IMR-90 (cell line): ENCODE results near the gene TPI1. TPM values are rescaled to one million over a fixed set of nuclear protein-coding genes. Genes with fewer than 3 reads are reported as not detected.

Source experiments
- ATAC-seq: fragments of 200-7000 bp; cut with Tn5 transposase; 2 replicates; pipeline ENCODE4 v1.9.1; 2020; ENCODE audit warnings: low read depth, mild to moderate bottlenecking, moderate library complexity
- BruUV-seq: library from RNA; stranded (reverse); fragments of 400-500 nt; replicated peaks from 2 replicates; lab custom pipeline; 2021; lab: Mats Ljungman, UMichigan
- CTCF ChIA-PET: fragments of 300-600 bp; formaldehyde crosslinking; extraction: SDS; loops from one replicate; lab custom pipeline; 2021; ENCODE audit warnings: antibody characterized with exemption; lab: Yijun Ruan, JAX
- POLR2A ChIA-PET: fragments of 300-600 bp; sonication (Branson Sonifier 250); formaldehyde crosslinking; loops from one replicate; lab custom pipeline; 2022; ENCODE audit warnings: antibody characterized with exemption; ENCODE audit not compliant: unreplicated experiment; lab: Charles Lee
- DNase-seq: peaks from one replicate; pipeline ENCODE4 v3.0.0; 2013
- H2AFZ ChIP-seq: replicated peaks from 2 replicates; pipeline ENCODE3; 2013; ENCODE audit warnings: low read length, mild to moderate bottlenecking; ENCODE audit not compliant: poor library complexity
- H2AK5ac ChIP-seq: 2 replicates; pipeline ENCODE4 v1.6.1; 2013; ENCODE audit warnings: low read depth, low read length, inconsistent platforms
- H2AK9ac ChIP-seq: replicated peaks from 2 replicates; pipeline ENCODE3; 2013; ENCODE audit warnings: mild to moderate bottlenecking, low read depth, low read length, moderate library complexity; ENCODE audit not compliant: poor library complexity
- H2BK120ac ChIP-seq: 2 replicates; pipeline ENCODE4 v1.6.1; 2013; ENCODE audit warnings: low read depth, low read length, inconsistent platforms
- H2BK15ac ChIP-seq: 3 replicates; pipeline ENCODE4 v1.6.1; 2013; ENCODE audit warnings: low read depth, low read length, inconsistent platforms
- H2BK20ac ChIP-seq: 2 replicates; pipeline ENCODE4 v1.6.1; 2013; ENCODE audit warnings: low read depth, mild to moderate bottlenecking, inconsistent platforms, low read length, moderate library complexity
- H2BK5ac ChIP-seq: 2 replicates; pipeline ENCODE4 v1.6.1; 2013; ENCODE audit warnings: mild to moderate bottlenecking, low read depth, low read length, inconsistent platforms; ENCODE audit not compliant: poor library complexity, severe bottlenecking
- H3K14ac ChIP-seq: replicated peaks from 2 replicates; pipeline ENCODE4 v1.6.1; 2013; ENCODE audit warnings: low read depth, low read length, inconsistent platforms
- H3K18ac ChIP-seq: 2 replicates; pipeline ENCODE4 v1.6.1; 2013; ENCODE audit warnings: low read depth, low read length, control low read depth
- H3K23ac ChIP-seq: 2 replicates; pipeline ENCODE4 v1.6.1; 2013; ENCODE audit warnings: low read depth, low read length, inconsistent platforms
- H3K27ac ChIP-seq: 2 replicates; pipeline ENCODE4 v1.5.1; 2013; ENCODE audit warnings: mild to moderate bottlenecking, control low read depth, low read length; ENCODE audit not compliant: insufficient read depth
- H3K27me3 ChIP-seq: 2 replicates; pipeline ENCODE4 v1.6.1; 2013; ENCODE audit warnings: low read length; ENCODE audit not compliant: control insufficient read depth, insufficient read depth
- H3K36me3 ChIP-seq: 2 replicates; pipeline ENCODE4 v1.6.1; 2013; ENCODE audit warnings: low read length, mixed read lengths; ENCODE audit not compliant: control insufficient read depth, insufficient read depth
- H3K4ac ChIP-seq: 2 replicates; pipeline ENCODE4 v1.6.1; 2013; ENCODE audit warnings: low read depth, low read length, inconsistent platforms
- H3K4me1 ChIP-seq: 2 replicates; pipeline ENCODE4 v1.6.1; 2013; ENCODE audit warnings: low read length, mixed read lengths; ENCODE audit not compliant: control insufficient read depth, insufficient read depth
- H3K4me2 ChIP-seq: 2 replicates; pipeline ENCODE4 v1.6.1; 2013; ENCODE audit warnings: low read depth, mild to moderate bottlenecking, control low read depth, low read length, moderate library complexity
- H3K4me3 ChIP-seq: 2 replicates; pipeline ENCODE4 v1.5.1; 2013; ENCODE audit warnings: low read depth, mild to moderate bottlenecking, control low read depth, low read length, moderate library complexity; ENCODE audit not compliant: insufficient read depth
- H3K56ac ChIP-seq: 2 replicates; pipeline ENCODE4 v1.6.1; 2013; ENCODE audit warnings: low read length, inconsistent platforms; ENCODE audit not compliant: insufficient read depth; ENCODE audit errors: extremely low read depth
- H3K79me1 ChIP-seq, 2 experiments: 2 replicates each; pipeline ENCODE4 v1.6.1; 2013; ENCODE audit warnings: low read length in 2 of 2, inconsistent platforms in 1 of 2, low read depth in 1 of 2
- H3K9ac ChIP-seq: 2 replicates; pipeline ENCODE4 v1.6.1; 2013; ENCODE audit warnings: low read depth, low read length, control low read depth
- H3K9me1 ChIP-seq: 2 replicates; pipeline ENCODE4 v1.6.1; 2013; ENCODE audit warnings: low read length, inconsistent platforms; ENCODE audit not compliant: insufficient read depth
- H3K9me3 ChIP-seq: 2 replicates; pipeline ENCODE4 v1.6.1; 2013; ENCODE audit warnings: low read length; ENCODE audit not compliant: control insufficient read depth, insufficient read depth
- H4K20me1 ChIP-seq: 2 replicates; pipeline ENCODE4 v1.6.1; 2013; ENCODE audit warnings: low read length, inconsistent platforms; ENCODE audit not compliant: insufficient read depth
- H4K5ac ChIP-seq: 2 replicates; pipeline ENCODE4 v1.6.1; 2013; ENCODE audit warnings: mild to moderate bottlenecking, low read depth, low read length, control low read depth
- H4K8ac ChIP-seq, 2 experiments: 2 replicates each; pipeline ENCODE4 v1.6.1; 2013; ENCODE audit warnings: low read depth in 2 of 2, low read length in 2 of 2, control low read depth in 1 of 2, inconsistent platforms in 1 of 2
- H4K91ac ChIP-seq: 2 replicates; pipeline ENCODE4 v1.6.1; 2013; ENCODE audit warnings: low read depth, low read length, inconsistent platforms; ENCODE audit not compliant: insufficient read depth
- CEBPB ChIP-seq: IDR thresholded peaks from 2 replicates; pipeline ENCODE4 v1.6.1; 2012; ENCODE audit warnings: low read depth, low read length, improper control_type of control experiment
- NFE2L2 ChIP-seq: fragments of 150-350 bp; IDR thresholded peaks from 2 replicates; pipeline ENCODE4 v1.6.1; 2016; ENCODE audit warnings: low read depth, mild to moderate bottlenecking, low read length
- POLR2A ChIP-seq: IDR thresholded peaks from 2 replicates; pipeline ENCODE4 v1.6.1; 2012; ENCODE audit warnings: mild to moderate bottlenecking, low read depth, low read length
- RAD21 ChIP-seq: IDR thresholded peaks from 2 replicates; pipeline ENCODE4 v1.6.1; 2012; ENCODE audit warnings: low read length, improper control_type of control experiment
- RCOR1 ChIP-seq: IDR thresholded peaks from 2 replicates; pipeline ENCODE4 v1.6.1; 2012; ENCODE audit warnings: mild to moderate bottlenecking, low read length, improper control_type of control experiment; ENCODE audit not compliant: insufficient replicate concordance
- SMC3 ChIP-seq: fragments of 150-350 bp; IDR thresholded peaks from 2 replicates; pipeline ENCODE4 v1.6.1; 2016; ENCODE audit warnings: low read depth, mild to moderate bottlenecking, antibody characterized with exemption, low read length, moderate library complexity
- WGBS, 2 experiments: methylation state at CpG; one replicate each; pipeline versions ENCODE4 v1.1.5 to v1.1.7; 2013; ENCODE audit warnings: missing lambda C conversion rate in 2 of 2; ENCODE audit not compliant: insufficient read length in 1 of 2; ENCODE audit errors: extremely low coverage in 2 of 2; 5-methylcytosine and 5-hydroxymethylcytosine counted together
- dilution Hi-C: fragments of 300-500 bp; cut with HindIII; formaldehyde crosslinking; loops from one replicate; pipeline ENCODE4 v1.14.3; 2018; ENCODE audit warnings: low sequenced_read_pairs; ENCODE audit not compliant: unreplicated experiment
- in situ Hi-C: fragments of 300-500 bp; cut with MboI; formaldehyde crosslinking; loops from 3 replicates; pipeline ENCODE4 v1.14.3; 2019; ENCODE audit warnings: low sequenced_read_pairs, inconsistent platforms, mixed read lengths
- intact Hi-C: fragments of 100-400 bp; cut with micrococcal nuclease; formaldehyde crosslinking; loops from 2 replicates; pipeline ENCODE4 v1.10.0; 2022
- polyA plus RNA-seq, 3 experiments: library from polyadenylated mRNA; depleted of rRNA; stranded (reverse); fragments of >200 nt; gene quantifications; 2 replicates each; pipeline ENCODE4 v1.2.3, GENCODE V29; 2012; ENCODE audit warnings: low replicate concordance in 1 of 3
- total RNA-seq: library from RNA; depleted of rRNA; stranded (reverse); fragments of >200 nt; gene quantifications from 2 replicates; pipeline ENCODE4 v1.2.3, GENCODE V29; 2012

Gene TPI1
- total and polyA plus RNA-seq, 2 of the 4 experiments (the other 2 are of a cell fraction) = 1,995 to 2,176 TPM

DNA sequence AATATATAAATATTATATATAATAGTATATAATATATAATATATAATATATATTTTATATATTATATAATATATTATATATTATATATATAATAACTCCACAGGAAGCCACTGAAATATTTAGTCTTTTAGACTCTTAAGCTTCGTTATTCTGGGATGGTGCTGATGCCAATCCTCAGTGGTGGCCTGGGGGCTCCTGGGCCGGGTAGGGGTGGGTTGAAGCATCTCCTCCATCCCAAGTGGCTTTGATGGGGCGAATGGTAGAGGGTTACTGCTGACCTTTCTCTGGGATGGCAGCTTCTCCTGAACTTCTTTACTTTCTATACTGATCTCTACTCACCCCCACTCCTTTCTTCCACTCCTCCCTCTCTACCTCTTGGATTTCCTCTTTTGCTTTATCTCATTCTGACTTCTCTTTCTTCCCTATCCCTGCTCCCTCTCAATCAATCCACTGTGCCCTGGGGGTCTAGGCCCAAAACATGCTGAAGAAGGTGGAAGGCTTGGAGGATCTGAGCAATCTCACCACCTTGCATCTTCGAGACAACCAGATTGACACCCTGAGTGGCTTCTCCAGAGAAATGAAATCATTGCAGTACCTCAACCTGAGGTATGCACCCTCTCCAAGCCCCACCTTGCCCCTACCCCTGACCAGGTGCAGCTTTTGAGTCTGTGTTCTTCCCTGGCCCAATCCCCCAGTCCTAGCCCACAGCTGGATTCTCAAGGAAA lies 42.3 kb downstream of the TPI1 start:
- H3K79me1 ChIP-seq = peaks cover 3 to 6% of the 10 kb centered on the region in 2 experiments; a peak in 2 of 4 replicates
- no peak overlapping the region for H2AFZ ChIP-seq
- dilution Hi-C loops (no loop called here), in situ Hi-C loops (no loop called here), intact Hi-C loops (no loop called here)
- POLR2A ChIA-PET = no interaction called here
- H3K23ac ChIP-seq = no peak overlapping the region
- H2BK15ac ChIP-seq = no peak overlapping the region
- CTCF ChIA-PET = interaction anchor here (1.8 kb wide), 1 partner anchor 19 kb away, joined by 5 read pairs; no protein-coding TSS in a partner anchor
- H3K18ac ChIP-seq = no peak overlapping the region
- no peaks in the 10 kb centered on the region for H3K9me3 ChIP-seq
- ATAC-seq (no peak), DNase-seq (no peak)
- peaks cover 10% of the 10 kb centered on the region for H3K4me1 ChIP-seq
- no peak overlapping the region for H3K14ac ChIP-seq
- H4K5ac ChIP-seq = no peak overlapping the region
- H3K4me2 ChIP-seq = no peak overlapping the region
- no peak overlapping the region for H4K91ac ChIP-seq
- no peak overlapping the region for H2AK9ac ChIP-seq
- H3K4me3 ChIP-seq = no peak overlapping the region
- H3K9ac ChIP-seq = no peak overlapping the region
- no peak overlapping the region for H3K4ac ChIP-seq
- H4K20me1 ChIP-seq = no peaks in the 10 kb centered on the region
- H2AK5ac ChIP-seq = no peak overlapping the region
- no TSS peak for BruUV-seq
- no peak overlapping the region for H3K56ac ChIP-seq
- no peak overlapping the region for H4K8ac ChIP-seq
- no peak overlapping the region for H2BK5ac ChIP-seq
- no peak overlapping the region for H3K27ac ChIP-seq
- peaks cover 4% of the 10 kb centered on the region; the same call in 1 of the 2 replicates for H3K9me1 ChIP-seq
- TF ChIP-seq SMC3 (no peak), POLR2A (no peak), RCOR1 (no peak), RAD21 (no peak), CEBPB (no peak), NFE2L2 (no peak)
- WGBS, 2 experiments = 100% methylated on average over 1 of the region's 4 CpGs; no CpG with 5 or more reads in 1 of the 2 experiments
- H2BK20ac ChIP-seq = no peak overlapping the region
- no peak overlapping the region for H2BK120ac ChIP-seq
- H3K27me3 ChIP-seq = no peaks in the 10 kb centered on the region
- no peaks in the 10 kb centered on the region; the same call in 1 of the 2 replicates for H3K36me3 ChIP-seq
